ENCODE results near the gene SPC24.
"Not testable (repeated sequence)": the region's sequence is repeated elsewhere in the genome, so short reads cannot be mapped to it uniquely, and the experiment has no call there.

SPC24 gene

DNA sequence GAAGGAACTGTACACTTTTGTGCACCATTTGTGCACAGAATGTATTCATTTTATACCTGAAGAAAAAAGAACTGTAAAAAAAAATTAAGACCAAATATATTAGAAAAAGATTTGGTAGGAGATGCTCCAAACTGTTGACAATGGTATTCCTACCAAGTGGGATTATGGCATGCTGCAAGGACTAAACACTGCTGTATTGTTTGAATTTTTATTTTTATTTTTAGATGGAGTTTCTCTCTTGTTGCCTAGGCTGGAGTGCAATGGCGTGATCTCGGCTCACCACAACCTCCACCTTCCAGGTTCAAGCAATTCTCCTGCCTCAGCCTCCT is 4.8 kb upstream of the SPC24 start:
- not testable (repeated sequence) for DNase-seq

DNA sequence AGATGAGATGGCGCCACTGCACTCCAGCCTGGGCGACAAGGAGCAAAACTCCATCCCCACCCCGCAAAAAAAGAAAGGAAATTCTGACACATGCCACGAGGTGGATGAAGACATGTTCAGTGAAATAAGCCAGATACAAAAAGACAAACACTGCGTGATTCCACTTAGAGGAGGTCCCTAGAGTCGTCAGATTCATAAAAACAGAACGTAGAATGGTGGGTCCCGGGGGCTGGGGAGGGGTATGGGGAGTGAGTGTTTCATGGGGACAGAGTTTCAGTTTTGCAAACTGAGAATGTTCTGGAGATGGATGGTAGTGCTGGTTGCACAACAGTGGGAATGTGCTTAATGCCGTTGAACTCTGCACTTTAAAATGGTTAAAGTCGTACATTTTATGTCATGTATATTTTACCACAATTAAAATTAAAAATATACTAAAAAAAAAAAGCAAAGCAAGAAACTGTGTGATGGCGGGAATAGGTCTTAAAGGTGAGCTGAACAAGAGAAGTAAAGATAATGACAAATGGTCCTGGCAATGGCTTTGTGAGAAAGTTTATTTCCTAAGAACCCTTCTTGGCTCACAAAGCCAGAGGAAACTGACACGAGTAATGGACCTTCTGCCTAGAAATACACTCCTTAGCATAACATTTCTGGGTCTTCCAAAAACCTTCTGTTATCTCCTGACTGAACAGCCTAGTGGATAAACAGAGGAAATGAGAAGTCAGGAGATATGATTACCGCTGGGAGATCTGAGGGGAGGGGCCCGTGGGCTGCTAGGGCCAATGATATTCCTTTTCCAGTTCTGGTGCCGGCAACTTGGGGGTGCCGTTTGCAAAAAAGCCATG is 4.2 kb upstream of the SPC24 start:
- no peak for DNase-seq

- no peak for DNase-seq
Measured at GRCh38 chr19:11154683-11155047, 917 bp downstream of the SPC24 start.

DNA sequence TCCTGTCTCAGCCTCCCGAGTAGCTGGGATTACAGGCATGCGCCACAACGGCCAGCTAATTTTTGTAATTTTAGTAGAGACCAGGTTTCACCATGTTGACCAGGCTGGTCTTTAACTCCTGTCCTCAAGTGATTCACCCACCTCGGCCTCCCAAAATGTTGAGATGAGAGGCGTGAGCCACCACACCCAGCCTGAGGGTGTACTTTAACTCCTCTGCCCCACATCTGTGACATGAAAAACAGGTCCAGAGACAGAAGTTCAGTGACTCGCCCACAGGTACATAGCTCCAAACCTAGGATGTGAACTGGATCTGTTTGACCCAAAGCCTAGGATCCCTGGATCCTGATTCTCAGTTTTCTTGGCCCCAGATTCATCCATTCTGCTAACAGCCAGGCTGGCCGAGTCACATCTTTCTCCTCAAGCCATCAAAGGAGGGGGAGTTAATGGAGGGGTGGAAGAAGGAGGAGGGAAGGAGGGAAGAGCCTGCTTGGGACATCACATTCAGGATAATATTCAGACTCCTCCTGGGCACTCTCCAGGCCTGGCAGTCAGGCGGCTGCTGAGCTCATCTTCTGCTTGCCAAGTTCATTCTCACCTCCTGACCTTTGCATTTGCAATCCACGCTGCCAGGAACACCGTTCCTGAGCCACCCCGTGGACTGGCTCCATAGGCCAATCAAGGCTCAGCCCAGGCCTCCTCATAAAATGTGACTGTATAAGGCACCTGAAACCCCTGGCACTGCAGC is 3.1 kb downstream of the SPC24 start:
- no peak for DNase-seq

DNA sequence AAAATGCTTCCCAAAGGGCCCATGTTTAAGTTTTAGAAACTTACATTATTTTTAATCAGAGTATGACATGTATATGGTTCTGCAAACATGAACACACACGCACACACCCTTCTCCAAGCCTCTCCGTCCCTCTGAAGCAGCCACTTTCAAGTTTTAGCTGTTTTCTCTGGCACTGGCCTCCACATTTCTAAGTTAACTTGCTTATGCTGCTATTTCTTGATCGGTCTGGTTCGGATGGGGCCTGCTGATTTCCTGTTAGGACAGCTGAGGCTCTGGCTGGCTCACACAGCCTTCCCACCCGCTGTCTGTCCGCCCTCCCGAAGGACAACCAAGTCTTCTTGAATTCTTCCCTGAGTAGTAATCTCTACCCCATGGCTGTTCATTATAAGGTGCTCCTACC is 4.4 kb downstream of the SPC24 start:
- no peak for DNase-seq

DNA sequence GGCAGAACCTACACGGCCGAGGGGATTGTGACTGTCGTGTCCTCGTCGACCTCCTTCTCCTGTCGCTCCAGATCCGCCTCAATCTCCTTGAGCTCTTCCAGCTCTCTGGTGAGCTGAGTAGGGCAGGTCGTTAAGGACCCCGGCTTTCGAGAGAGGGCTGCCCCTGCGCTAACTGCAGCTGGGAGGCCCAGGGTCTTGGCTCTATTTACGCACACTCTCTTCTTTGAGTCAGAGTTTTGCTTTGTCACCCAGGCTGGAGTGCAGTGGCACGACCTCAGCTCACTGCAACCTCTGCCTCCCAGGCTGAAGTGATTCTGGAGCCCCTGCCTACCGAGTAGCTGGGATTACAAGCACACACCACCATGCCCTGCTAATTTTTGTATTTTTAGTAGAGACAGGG is 7.6 kb downstream of the SPC24 start:
- DNase-seq, result no peak

GRCh38 chr19:11145536-11145924 is 10.1 kb downstream of the SPC24 start:
- DNase-seq, result no peak

DNA sequence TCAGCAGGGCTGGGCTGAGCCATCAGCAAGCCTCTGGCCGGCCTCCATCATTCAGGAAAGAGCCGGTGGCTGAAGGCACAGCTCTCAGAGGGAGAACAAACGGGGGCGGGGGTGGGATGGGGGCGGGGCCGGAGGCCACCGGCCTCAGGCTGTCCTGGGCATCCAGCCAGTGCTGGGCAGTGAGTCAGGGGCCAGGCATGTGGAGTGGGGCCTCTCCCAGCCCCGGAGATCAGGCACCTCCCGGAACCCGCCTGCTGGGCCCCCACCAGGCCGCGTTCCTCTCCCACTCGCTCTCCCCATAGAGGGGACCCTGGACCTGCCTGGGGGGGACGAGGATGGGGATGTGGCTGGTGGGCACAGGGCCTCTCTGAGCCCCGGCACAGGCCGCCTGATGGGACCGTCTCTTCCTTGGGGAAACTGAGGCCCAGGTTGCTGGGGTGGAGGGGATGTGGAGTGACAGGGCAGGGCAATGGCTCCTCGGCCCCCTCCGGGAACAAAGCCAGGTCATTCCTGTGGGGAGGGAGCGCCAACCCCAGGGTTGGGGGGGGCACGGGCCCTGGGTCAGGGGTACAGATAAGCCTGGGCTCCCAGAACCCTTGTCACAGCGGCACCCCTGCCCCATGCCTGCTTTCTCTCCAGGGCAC is 12.9 kb downstream of the SPC24 start:
- DNase-seq, result no peak

DNA sequence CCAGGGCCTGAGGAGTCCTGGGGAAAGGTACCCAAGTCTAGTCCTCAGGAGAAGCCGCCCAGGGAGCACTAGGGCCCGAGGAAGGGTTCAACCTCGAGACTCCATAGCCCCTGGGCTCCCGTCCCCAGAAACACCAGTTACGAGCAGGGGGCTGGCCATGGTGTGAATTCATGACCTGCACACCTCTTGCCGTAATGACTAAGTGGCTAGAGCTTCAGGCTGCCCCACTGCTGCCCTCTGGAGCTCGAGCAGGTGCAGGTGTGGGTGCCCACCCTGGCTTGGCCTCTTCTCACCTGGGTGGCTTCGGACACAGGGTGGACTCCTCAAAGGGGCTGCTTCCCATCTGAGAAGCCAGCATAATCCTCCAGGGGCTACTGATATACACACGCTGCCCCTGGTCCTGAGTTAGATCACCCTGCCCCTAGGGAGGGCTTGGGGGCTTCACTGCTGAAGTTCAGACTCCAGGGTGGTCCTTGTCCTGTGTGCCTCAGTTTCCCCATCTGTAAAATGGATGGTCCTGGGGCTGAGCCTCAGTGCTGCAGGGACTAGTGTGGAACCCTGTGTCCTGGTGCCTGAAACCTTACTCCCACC is 13.6 kb downstream of the SPC24 start:
- no peak for DNase-seq

- no peak for DNase-seq
Measured at GRCh38 chr19:11140896-11141295, 14.7 kb downstream of the SPC24 start.

GRCh38 chr19:11140023-11140538 is 15.5 kb downstream of the SPC24 start:
- not testable (repeated sequence) for DNase-seq

DNA sequence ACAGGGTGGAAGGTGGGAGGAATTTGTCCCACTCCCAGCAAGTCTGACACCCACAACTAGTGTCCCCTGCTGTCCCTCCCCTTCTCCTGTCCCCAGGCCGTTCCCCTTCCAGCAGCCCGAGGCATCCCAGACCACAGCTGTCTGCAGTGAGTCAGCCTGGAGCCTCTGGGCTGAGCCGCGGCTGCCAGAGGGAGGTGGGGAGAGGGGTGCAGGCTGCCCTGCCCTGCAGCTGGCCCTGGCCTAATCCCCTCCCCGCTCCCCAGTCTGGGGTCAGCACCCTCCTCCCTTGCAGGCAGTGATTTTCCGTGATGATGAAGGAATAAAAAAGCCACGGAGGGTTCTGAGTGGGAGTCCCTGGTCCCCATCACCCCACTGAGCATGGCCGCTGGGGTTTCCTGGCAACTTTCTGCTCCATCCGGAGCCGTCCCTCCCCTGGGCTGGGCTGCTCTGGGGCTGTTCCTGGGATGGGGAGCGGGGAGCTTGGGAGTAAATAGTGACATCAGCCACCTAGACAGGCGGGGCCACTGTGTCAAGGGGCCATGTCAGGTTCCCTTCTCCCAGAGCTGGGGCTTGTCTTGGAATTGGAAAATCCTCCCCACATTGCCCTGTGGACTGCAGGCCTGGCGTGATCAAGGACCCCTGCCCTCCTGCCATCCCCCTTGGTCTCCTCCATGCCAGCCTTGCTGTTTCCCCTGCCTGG is 16.8 kb downstream of the SPC24 start:
- DNase-seq, result no peak

DNA sequence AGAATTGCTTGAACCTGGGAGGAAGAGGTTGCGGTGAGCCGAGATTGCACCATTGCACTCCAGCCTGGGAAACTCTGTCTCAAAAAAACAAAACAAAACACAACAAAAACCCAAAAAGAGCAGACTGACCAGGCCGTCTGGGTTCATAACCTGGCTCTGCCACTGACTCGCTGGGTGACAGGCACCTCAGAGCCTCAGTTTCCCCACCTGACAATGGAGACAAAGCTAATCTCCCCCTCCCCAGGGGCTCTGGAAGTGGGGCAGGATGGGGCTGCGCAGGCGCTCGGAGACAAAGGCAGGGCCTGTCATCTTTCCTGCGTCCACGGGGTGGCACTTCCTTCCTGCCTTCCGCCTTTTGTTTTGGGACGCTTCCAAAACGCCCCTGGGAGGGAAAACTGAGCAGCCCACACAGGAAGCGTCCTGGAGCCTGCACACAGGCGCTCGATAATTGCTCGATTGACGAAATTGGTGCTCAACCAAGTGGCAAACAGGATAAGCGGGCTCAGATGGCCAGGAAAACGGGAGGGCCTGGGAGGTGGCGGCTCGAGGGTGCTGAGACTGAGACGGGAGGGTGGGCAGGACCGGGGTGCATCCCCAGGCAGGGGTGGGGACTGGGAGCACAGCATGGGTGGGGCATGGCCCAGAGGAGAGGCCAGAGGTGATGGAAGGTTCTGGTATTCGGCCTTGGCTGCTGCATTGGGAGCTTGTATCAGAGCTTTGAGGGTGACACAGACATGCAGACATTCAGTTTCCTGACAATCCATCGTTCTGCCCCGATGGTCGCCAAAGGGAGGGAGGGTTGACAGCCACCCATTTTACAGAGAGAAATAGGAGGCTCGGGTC is 17.8 kb downstream of the SPC24 start:
- peak; percentile 82 for DNase-seq

DNA sequence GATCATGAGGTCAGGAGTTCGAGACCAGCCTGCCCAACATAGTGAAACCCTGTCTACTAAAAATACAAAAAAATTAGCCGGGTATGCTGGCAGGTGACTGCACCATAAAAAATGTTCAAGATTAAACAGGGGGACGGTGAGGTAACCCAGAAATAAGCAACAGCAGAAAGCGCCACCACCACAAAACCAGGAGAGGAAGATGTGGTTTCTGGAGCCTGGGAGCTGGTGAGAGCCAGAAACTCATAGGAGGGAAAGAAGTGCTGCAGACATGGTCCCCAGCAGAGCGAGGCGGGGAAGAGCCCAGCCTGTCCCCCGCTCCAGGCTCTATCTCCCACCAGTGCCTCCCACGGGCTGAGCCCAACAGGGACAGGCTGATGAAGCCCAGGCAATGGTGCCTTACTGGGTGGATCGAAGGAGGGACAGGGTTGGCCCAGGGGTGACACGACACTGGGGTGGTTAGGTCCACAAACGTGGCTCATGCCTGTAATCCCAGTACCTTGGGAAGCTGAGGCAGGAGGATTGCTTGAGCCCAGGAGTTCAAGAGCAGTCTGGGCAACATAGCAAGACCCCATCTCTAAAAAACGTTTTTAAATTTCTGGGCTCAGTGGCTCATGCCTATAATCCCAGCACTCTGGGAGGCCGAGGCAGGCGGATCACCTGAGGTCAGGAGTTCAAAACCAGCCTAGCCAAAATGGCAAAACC is 19.0 kb downstream of the SPC24 start:
- no peak for DNase-seq

DNA sequence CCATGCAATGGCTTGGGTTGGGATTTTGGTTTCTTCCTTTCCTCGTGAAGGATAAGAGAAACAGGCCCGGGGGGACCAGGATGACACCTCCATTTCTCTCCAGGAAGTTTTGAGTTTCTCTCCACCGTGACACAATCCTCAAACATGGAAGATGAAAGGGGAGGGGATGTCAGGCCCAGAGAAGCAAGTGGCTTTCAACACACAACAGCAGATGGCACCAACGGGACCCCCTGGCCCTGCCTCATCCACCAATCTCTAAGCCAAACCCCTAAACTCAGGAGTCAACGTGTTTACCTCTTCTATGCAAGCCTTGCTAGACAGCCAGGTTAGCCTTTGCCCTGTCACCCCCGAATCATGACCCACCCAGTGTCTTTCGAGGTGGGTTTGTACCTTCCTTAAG is 24.1 kb downstream of the SPC24 start:
- no peak for DNase-seq

DNA sequence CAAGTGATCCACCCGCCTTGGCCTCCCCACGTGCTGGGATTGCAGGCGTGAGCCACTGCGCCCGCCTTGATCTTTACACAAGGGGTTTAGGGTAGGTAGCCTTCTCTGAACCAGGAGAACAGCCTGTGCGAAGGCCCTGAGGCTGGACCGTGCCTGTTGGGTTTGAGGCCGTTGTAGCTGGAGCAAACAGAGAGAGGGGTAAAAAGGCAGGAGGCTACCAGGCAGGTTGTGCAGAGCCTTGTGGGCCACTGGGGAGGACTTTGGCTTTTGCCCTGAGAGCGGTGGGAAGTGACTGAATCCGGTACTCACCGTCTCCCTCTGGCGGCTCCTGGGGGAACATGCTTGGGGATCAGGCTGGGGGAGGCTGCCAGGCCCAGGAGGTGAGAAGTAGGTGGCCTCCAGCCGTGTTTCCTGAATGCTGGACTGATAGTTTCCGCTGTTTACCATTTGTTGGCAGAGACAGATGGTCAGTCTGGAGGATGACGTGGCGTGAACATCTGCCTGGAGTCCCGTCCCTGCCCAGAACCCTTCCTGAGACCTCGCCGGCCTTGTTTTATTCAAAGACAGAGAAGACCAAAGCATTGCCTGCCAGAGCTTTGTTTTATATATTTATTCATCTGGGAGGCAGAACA is 24.6 kb downstream of the SPC24 start:
- peak; percentile 89 for DNase-seq

- no peak for DNase-seq
Measured at GRCh38 chr19:11127905-11128304, 27.7 kb downstream of the SPC24 start.

DNA sequence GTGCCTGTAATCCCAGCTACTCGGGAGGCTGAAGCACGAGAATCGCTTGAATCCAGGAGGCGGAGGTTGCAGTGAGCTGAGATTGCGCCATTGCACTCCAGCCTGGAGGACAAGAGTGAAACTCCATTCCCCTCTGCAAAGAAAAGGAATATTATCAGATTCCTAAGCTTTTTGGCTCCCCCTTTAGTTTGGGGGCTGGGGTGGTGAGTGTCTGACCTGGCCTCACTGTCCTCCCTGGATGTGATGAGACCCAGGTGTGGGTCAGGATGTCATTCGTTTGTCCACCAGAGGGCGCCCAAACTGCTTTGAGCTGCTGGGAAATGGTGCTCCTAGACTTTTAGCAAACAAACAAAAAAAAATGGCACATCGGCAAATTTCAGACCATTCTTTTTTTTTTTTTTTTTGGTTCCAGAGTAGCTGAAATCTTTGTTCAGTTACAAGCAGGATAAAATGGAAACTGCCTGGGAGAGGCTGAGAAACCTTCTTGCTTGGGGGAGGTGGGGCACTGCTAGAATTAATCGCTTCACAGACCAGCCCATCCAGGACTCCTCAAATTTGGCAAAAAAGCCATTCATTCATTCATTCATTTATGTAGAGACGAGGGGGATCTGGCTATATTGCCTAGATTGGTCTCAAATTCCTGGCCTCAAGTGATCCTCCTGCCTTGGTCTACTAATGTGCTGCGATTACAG is 29.4 kb downstream of the SPC24 start:
- DNase-seq, result peak; percentile 92

DNA sequence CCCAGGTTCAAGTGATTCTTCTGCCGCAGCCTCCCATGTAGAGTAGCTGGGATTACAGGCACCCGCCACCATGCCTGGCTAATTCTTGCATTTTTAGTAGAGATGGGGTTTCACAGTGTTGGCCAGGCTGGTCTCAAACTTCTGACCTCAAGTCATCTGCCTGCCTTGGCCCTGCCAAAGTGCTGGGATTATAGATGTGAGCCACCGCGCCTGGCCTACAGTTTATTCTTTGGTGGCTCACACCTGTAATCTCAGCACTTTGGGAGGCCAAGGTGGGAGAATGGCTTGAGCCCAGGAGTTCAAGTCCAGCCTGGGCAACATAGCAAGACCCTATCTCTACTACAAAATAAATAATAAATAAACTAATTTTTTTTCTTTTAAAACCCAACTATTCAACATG is 31.4 kb downstream of the SPC24 start:
- DNase-seq, result not testable (repeated sequence)

- DNase-seq, result no peak
Measured at GRCh38 chr19:11123114-11123513, 32.5 kb downstream of the SPC24 start.

All from activated effector memory CD4-positive, alpha-beta T cell treated with anti-CD3 and anti-CD28 coated beads, Interleukin-2, amount 50 U/mL, for 16 hours (primary cell).